Measurements from ENCODE around the gene LORICRIN.

LORICRIN gene

GRCh38 chr1:153251087-153251486 lies 8.4 kb upstream of the LORICRIN start:
- DNase-seq: no peak

DNA sequence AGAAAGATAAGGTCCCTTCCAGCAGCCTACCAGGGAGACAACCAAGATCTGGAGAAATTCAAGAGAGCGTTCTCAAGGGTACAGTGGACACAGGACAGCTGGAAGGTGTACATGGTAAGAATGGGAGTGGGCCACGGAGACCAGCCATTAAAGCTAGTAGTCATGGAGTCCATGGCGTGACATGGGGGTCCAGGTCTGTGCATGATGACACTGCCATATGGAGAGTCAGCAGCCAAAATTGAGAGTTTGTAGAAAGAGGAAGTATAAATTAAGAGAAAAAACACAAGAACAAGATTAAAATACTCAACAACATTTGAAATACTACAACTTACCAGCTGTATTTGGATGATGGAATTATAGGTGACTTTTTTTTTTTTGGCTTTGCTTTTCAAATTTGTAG lies 7.9 kb upstream of the LORICRIN start:
- no peak for DNase-seq

DNA sequence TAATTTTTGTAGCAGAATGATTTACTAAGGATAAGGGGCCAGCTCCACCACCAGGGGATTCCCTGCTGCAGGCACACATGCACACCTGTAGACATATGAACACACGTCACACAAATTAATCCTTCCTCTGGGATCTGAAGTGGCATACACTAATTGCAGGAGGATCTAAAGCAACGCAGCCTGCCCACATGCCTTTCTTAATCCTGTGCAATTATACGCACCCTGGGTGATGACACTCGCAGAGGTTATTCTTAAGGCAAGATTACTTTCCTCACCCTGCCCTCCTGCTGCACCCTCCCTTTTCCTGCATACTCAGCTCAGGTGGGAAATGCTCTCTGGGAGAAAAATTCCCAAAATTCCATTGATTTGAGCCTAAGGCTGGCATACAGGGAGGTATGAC lies 7.5 kb upstream of the LORICRIN start:
- no peak for DNase-seq

DNA sequence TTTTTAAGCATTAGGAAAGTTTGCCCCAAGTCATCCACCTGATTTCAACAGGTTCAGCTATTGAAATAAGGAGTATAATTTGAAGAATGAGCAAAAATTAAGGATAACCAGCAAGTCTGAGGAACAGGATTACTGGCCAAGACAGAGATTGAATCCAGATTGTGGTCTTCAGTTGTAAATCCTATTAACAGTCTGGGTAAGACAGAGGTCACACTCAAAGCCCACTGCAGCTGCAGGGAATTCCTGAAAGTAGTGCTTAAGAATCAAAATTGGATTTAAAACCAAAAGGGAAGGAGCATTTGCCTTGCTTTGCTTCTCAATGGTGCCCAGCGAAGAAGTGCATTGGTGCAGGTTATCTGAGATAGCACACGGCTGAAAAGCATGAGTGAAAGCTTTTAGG lies 6.4 kb upstream of the LORICRIN start:
- no peak for DNase-seq

DNA sequence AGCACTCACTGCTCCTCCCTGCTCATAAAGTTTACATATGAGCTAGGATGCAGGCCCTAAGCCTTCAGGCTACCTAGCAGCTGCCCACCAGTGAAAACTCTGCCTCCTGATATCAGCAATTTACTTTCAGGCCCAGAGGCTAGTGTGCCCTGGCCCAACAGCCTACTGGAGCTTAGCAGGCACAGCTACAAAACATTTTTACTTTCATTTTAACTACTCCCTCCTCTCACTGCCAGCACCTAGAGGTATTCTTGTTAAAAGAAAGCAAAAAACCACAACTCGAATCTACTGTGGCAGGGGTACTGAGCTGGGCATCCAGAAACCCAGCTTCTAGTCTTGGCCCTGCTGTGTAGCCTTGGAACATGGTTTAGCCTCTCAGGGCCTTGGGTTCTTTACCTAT lies 5.8 kb upstream of the LORICRIN start:
- no peak for DNase-seq

- DNase-seq: no peak
Measured at GRCh38 chr1:153260585-153261280, 1.2 kb downstream of the LORICRIN start.

DNA sequence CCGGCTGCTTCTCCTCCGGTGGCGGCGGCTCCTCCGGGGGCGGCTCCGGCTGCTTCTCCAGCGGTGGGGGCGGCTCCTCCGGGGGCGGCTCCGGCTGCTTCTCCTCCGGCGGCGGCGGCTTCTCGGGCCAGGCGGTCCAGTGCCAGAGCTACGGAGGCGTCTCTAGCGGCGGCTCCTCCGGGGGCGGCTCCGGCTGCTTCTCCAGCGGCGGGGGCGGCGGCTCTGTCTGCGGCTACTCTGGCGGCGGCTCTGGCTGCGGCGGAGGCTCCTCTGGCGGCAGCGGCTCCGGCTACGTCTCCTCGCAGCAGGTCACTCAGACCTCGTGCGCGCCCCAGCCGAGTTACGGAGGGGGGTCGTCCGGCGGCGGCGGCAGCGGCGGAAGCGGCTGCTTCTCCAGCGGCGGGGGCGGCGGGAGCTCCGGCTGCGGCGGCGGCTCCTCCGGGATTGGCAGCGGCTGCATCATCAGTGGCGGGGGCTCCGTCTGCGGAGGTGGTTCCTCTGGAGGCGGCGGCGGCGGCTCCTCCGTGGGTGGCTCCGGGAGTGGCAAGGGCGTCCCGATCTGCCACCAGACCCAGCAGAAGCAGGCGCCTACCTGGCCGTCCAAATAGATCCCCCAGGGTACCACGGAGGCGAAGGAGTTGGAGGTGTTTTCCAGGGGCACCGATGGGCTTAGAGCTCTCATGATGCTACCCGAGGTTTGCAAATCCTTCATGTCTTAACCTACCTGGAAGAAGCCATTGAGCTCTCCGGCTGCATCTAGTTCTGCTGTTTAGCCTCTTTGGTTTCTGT lies 2.0 kb downstream of the LORICRIN start:
- DNase-seq: no peak

- no peak for DNase-seq
Measured at GRCh38 chr1:153262070-153262366, 2.5 kb downstream of the LORICRIN start.

GRCh38 chr1:153262462-153263157 lies 3.1 kb downstream of the LORICRIN start:
- DNase-seq: no peak

DNA sequence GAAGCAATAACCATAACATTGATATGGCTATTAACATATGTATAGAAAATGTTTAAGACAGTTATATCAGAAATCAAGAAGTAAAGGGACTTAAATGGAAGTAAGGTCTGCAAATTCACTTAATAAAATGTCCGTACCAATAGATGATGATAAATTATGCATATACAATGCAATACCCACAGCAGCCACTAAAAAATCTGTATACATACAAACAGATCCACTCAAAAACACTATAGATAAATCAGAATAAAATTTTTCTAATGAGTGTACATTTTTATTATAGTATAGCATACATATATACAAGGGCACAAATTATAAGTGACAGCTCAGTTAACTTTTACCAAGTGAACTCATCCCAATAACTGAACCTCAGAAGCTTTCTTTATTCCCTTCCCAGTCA lies 6.0 kb downstream of the LORICRIN start:
- DNase-seq: no peak

- no peak for DNase-seq
Measured at GRCh38 chr1:153271711-153272110, 12.2 kb downstream of the LORICRIN start.

DNA sequence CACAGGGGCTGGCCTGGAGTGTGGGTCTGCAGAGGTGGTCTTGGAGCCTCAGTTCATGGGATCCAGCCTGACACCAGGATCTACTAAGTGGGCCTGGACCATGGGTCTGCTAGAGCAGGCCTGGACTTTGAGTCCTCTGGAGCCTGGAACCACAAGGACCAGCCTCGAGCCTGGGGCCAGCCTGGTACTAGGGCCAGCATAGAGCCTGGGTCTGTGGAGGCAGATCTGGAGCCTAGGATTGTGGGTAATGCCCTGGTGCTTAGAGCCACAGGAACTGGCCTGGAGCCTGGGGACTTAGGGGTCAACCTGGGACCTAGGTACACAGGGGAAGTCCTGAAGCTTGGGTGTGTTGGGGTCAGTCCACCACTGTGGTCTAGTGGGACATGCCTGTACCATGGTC lies 12.7 kb downstream of the LORICRIN start:
- DNase-seq: no peak

DNA sequence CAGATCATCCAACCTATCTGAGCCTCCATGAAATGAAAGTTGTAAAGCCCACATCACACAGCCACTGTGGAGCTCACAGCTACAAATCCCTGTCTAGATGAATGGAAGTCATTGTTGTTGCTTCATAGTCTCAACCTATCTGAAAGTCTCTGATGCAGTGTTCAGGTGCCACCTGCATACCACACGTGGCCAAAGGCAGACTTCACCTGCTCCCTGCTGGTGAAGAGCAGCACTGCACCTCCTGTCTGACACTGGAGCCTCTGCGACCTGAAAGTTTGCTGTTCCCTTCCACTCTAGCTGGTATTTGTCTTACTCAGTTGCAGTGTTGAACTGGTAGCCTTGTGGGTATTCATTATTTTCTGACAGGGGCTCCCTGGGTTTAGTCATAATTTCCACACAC lies 18.4 kb downstream of the LORICRIN start:
- DNase-seq: no peak

DNA sequence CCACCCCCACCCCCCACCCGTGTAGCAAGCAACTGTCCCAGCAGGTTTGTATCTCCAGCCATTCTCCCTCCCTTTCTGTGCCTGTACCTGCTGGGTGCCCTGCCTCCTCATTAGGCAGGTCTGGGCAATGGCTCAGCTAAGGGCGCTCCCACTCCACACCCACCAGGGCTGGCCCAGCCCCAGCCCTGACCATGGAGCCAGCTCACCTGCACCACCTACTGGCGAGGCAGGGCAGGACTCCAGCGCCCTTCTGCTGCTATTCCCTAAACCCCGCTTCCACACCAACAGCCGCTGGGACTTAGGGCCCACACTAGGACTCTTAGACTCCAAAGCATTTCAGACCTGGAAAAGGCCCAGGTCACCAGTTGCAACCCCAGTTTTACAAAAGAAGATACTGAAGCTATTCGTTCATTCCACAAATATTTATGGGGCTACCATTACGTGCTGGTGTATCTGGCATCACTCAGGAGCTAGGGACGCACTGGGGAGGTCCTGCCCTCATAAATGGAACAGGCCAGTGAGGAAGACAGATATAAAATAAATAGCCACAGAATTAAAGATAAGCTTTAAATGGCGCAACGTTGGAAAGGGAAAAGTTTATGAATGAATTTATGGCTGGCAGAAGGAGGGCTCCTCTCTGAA lies 29.3 kb downstream of the LORICRIN start:
- DNase-seq: no peak

GRCh38 chr1:153291514-153291913 lies 32.0 kb downstream of the LORICRIN start:
- no peak for DNase-seq

DNA sequence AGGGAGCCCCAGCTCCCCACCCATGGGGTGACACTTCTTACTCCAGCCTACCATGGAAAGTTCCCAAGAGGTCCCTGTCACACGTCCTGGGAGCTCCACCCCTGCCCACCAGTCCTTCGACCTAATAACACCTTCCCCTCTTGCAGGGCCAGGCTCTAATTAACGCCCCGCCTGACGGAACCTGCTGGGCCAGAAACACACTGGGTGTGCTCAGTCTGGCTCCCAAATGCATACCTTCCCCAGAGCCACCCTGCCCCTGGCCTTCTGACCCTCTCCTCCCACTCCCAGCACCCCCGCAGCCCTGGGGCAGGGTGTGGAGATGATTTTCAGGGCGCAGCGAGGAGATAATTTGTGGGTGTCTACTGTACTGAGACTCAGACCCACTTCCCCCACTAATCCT lies 32.7 kb downstream of the LORICRIN start:
- DNase-seq: no peak

GRCh38 chr1:153292740-153293479 lies 33.4 kb downstream of the LORICRIN start:
- no peak for DNase-seq

DNA sequence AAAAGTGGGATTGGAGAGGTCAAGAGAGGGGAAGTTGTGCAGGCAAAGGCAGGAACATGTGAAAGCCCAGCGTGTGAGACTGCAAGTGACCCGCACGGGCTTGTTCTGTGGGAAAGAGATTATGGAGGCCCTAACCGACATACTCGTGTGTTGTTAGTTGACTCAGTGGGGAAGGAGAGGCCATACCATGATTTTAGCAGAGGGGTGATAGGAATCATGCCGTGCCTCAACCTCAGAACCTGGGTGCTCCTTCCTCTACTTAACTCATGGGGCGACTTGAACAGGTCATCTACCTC lies 33.9 kb downstream of the LORICRIN start:
- DNase-seq: no peak

GRCh38 chr1:153293851-153294250 lies 34.4 kb downstream of the LORICRIN start:
- no peak for DNase-seq

DNA sequence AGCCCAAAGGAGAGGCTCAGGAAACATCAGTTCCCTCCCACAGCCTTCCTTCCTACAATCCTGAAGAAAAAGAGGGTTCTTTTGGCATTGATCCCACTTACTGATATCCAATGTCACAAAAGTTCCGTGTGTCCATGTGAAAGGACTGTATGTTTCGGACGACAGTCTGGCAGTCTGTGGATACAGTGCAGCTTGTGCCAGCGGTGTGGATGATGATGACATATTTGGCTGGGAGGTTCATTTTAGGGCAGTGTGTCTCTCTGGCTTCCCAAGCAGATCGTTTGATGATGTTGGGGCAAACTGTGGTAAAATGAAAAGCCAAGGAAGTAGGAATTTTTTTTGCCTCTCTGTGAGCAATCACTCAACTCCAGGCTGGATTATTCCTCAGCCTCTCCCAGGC lies 42.8 kb downstream of the LORICRIN start:
- DNase-seq: no peak

DNA sequence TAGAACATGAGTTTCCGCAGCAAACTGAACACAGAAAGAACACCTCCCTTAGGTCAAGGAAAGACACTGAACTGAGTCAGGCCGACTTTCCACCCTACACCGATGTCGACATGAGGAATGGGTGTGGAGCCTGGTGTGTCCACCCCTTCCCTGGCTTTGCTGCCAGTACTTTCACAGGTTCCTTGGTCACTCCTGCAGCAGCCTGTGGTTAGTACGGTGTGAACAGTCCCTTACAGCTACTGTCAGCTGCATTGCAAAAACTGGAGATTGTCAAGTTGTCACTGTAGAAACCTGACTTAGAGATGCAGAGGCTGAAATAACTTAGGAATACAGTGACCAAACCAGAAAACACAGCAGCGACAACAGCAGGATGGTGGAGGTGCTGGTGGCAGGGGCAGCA lies 46.2 kb downstream of the LORICRIN start:
- no peak for DNase-seq

- no peak for DNase-seq
Measured at GRCh38 chr1:153306303-153307220, 47.1 kb downstream of the LORICRIN start.
